ENCODE results near the gene PHF24.
"Not testable (repeated sequence)": the region's sequence is repeated elsewhere in the genome, so short reads cannot be mapped to it uniquely, and the experiment has no call there.

Gene PHF24

GRCh38 chr9:34998266-34998665 is 40.2 kb downstream of the PHF24 start:
- DNase-seq, result no peak

- no peak for DNase-seq
Observed at GRCh38 chr9:34999576-34999975, 41.5 kb downstream of the PHF24 start.

GRCh38 chr9:35000535-35001284 is 42.6 kb downstream of the PHF24 start:
- DNase-seq, result no peak

GRCh38 chr9:35001285-35001677 is 43.2 kb downstream of the PHF24 start:
- DNase-seq, result no peak

- no peak for DNase-seq
Observed at GRCh38 chr9:35001803-35002502, 43.9 kb downstream of the PHF24 start.

GRCh38 chr9:35002623-35003022 is 44.5 kb downstream of the PHF24 start:
- DNase-seq, result no peak

- DNase-seq, result not testable (repeated sequence)
Observed at GRCh38 chr9:35004299-35004698, 46.2 kb downstream of the PHF24 start.

GRCh38 chr9:35010351-35010958 is 52.4 kb downstream of the PHF24 start:
- no peak for DNase-seq

- DNase-seq, result no peak
Observed at GRCh38 chr9:35014517-35014916, 56.4 kb downstream of the PHF24 start.

- DNase-seq, result peak; percentile 24
Observed at GRCh38 chr9:35023443-35023842, 65.4 kb downstream of the PHF24 start.

- no peak for DNase-seq
Observed at GRCh38 chr9:35026671-35027070, 68.6 kb downstream of the PHF24 start.

GRCh38 chr9:35027374-35027773 is 69.3 kb downstream of the PHF24 start:
- DNase-seq, result no peak

- no peak for DNase-seq
Observed at GRCh38 chr9:35027860-35028259, 69.8 kb downstream of the PHF24 start.

- no peak for DNase-seq
Observed at GRCh38 chr9:35028341-35028740, 70.3 kb downstream of the PHF24 start.

GRCh38 chr9:35029241-35029640 is 71.2 kb downstream of the PHF24 start:
- no peak for DNase-seq

- no peak for DNase-seq
Observed at GRCh38 chr9:35029852-35030251, 71.8 kb downstream of the PHF24 start.
